Hepatocyte (in vitro differentiated cells): Measurements from ENCODE around the gene RBM6. TPM values are rescaled to one million over a fixed set of nuclear protein-coding genes. Genes with fewer than 3 reads are reported as not detected.

Experiments used
- DNase-seq: peaks from one replicate; pipeline ENCODE4 v3.0.0-alpha.2; 2016; ENCODE audit warnings: low spot score
- H2AFZ ChIP-seq: fragments of 200-600 bp; sonication (generic); 2 replicates; pipeline ENCODE4 v1.6.0; 2016; ENCODE audit warnings: antibody characterized with exemption, mild to moderate bottlenecking
- H3K27ac ChIP-seq: fragments of 200-600 bp; sonication (generic); 2 replicates; pipeline ENCODE4 v1.5.1; 2016; ENCODE audit warnings: mild to moderate bottlenecking
- H3K27me3 ChIP-seq: fragments of 200-600 bp; sonication (generic); 2 replicates; pipeline ENCODE4 v1.6.1; 2016
- H3K36me3 ChIP-seq: fragments of 200-600 bp; sonication (generic); replicated peaks from 2 replicates; pipeline ENCODE4 v1.5.1; 2016; ENCODE audit warnings: low read depth; ENCODE audit not compliant: insufficient read depth
- H3K4me1 ChIP-seq: fragments of 200-600 bp; sonication (generic); 2 replicates; pipeline ENCODE4 v1.5.1; 2016; ENCODE audit warnings: mild to moderate bottlenecking, moderate library complexity; ENCODE audit not compliant: insufficient read depth
- H3K4me2 ChIP-seq: fragments of 200-600 bp; sonication (generic); 2 replicates; pipeline ENCODE4 v1.6.0; 2016
- H3K4me3 ChIP-seq: fragments of 200-600 bp; sonication (generic); 2 replicates; pipeline ENCODE4 v1.5.1; 2016; ENCODE audit warnings: mild to moderate bottlenecking
- H3K79me2 ChIP-seq: fragments of 200-600 bp; sonication (generic); 2 replicates; pipeline ENCODE4 v1.6.0; 2017; ENCODE audit warnings: mild to moderate bottlenecking
- H3K9me2 ChIP-seq: fragments of 200-600 bp; sonication (generic); replicated peaks from 2 replicates; pipeline ENCODE4 v1.6.0; 2017; ENCODE audit warnings: mild to moderate bottlenecking; ENCODE audit not compliant: insufficient read depth
- H3K9me3 ChIP-seq: fragments of 200-600 bp; sonication (generic); 2 replicates; pipeline ENCODE4 v1.5.1; 2016; ENCODE audit warnings: low read depth, mild to moderate bottlenecking
- H4K20me1 ChIP-seq: fragments of 200-600 bp; sonication (generic); 2 replicates; pipeline ENCODE4 v1.6.0; 2016; ENCODE audit warnings: mild to moderate bottlenecking; ENCODE audit not compliant: insufficient read depth, poor library complexity, severe bottlenecking
- CTCF ChIP-seq: fragments of 200-600 bp; sonication (generic); IDR thresholded peaks from 2 replicates; pipeline ENCODE4 v1.5.1; 2016; ENCODE audit warnings: antibody characterized with exemption, mild to moderate bottlenecking; ENCODE audit not compliant: poor library complexity
- EZH2 ChIP-seq: fragments of 200-600 bp; sonication (generic); IDR thresholded peaks from 2 replicates; pipeline ENCODE4 v1.6.1; 2016; ENCODE audit warnings: antibody characterized with exemption, mild to moderate bottlenecking, borderline replicate concordance
- EZH2phosphoT487 ChIP-seq: fragments of 200-600 bp; sonication (generic); IDR thresholded peaks from one replicate; pipeline ENCODE4 v1.6.1; 2018; ENCODE audit warnings: antibody characterized with exemption, mild to moderate bottlenecking, low read depth, moderate library complexity; ENCODE audit not compliant: unreplicated experiment, severe bottlenecking
- WGBS: methylation state at CpG from one replicate; pipeline ENCODE4 v1.1.6; 2016; ENCODE audit warnings: low lambda C conversion rate; ENCODE audit errors: missing lambda C conversion rate; 5-methylcytosine and 5-hydroxymethylcytosine counted together
- polyA plus RNA-seq: library from polyadenylated mRNA; unstranded; fragments of >200 nt; fragmentation: Nextera tagmentation; extraction: Ambion mirVana; gene quantifications from 2 replicates; pipeline ENCODE4 v1.2.1, GENCODE V29; 2016
- total RNA-seq: library from RNA; depleted of rRNA; stranded (reverse); fragments of >200 nt; gene quantifications from 2 replicates; pipeline ENCODE4 v1.2.3, GENCODE V29; 2014

RBM6 gene
- total and polyA plus RNA-seq, 2 experiments from 2014 or later = 47.2 to 69.0 TPM

DNA sequence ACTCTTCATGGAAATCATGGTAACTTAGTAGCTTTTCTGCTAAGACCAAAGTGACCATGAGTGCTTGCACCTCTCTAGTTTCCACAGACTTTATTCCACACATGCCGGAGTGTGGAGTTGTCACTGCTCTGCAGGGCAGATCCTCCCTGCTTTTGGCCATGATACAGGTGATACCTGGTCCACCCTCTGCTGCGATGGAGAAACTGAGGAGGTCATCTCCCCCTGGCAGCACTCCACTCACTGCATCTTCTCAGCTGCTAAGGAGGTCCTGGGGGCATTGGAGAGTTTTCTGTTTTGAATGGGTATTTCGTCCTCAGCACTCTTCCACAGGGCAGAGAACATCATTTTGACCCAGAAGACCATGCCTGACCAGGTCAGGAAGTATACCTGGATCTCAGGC is 179.8 kb downstream of the RBM6 start:
- peaks cover 34% of the 10 kb centered on the region for H4K20me1 ChIP-seq
- H3K36me3 ChIP-seq = peaks cover 7% of the 10 kb centered on the region
- no peak overlapping the region for H3K4me3 ChIP-seq
- no peak overlapping the region for H2AFZ ChIP-seq
- TF ChIP-seq CTCF = no peak
- TF ChIP-seq EZH2phosphoT487 = no peak
- TF ChIP-seq EZH2 = no peak
- no peaks in the 10 kb centered on the region for H3K79me2 ChIP-seq
- H3K9me2 ChIP-seq = no peaks in the 10 kb centered on the region
- H3K27ac ChIP-seq = no peak overlapping the region
- 98% methylated on average over 3 of the region's 3 CpGs for WGBS
- H3K4me1 ChIP-seq = peaks cover 25% of the 10 kb centered on the region
- H3K27me3 ChIP-seq = no peaks in the 10 kb centered on the region
- H3K4me2 ChIP-seq = no peak overlapping the region
- no peak for DNase-seq
- H3K9me3 ChIP-seq = no peaks in the 10 kb centered on the region

- Histone ChIP-seq H4K20me1 (peaks cover 32% of the 10 kb centered on the region), H3K4me2 (no peak overlapping the region), H3K9me3 (no peaks in the 10 kb centered on the region), H3K9me2 (no peaks in the 10 kb centered on the region), H3K27me3 (no peaks in the 10 kb centered on the region), H3K4me1 (peaks cover 33% of the 10 kb centered on the region), H3K36me3 (peaks cover 7% of the 10 kb centered on the region), H3K27ac (no peak overlapping the region), H3K79me2 (no peaks in the 10 kb centered on the region), H3K4me3 (no peak overlapping the region), H2AFZ (no peak overlapping the region)
- DNase-seq = no peak
- WGBS = 91% methylated on average over 10 of the region's 10 CpGs
- no peak for TF ChIP-seq CTCF
- TF ChIP-seq EZH2 = no peak
- no peak for TF ChIP-seq EZH2phosphoT487
Observed at GRCh38 chr3:50120364-50121071, 180.6 kb downstream of the RBM6 start.

DNA sequence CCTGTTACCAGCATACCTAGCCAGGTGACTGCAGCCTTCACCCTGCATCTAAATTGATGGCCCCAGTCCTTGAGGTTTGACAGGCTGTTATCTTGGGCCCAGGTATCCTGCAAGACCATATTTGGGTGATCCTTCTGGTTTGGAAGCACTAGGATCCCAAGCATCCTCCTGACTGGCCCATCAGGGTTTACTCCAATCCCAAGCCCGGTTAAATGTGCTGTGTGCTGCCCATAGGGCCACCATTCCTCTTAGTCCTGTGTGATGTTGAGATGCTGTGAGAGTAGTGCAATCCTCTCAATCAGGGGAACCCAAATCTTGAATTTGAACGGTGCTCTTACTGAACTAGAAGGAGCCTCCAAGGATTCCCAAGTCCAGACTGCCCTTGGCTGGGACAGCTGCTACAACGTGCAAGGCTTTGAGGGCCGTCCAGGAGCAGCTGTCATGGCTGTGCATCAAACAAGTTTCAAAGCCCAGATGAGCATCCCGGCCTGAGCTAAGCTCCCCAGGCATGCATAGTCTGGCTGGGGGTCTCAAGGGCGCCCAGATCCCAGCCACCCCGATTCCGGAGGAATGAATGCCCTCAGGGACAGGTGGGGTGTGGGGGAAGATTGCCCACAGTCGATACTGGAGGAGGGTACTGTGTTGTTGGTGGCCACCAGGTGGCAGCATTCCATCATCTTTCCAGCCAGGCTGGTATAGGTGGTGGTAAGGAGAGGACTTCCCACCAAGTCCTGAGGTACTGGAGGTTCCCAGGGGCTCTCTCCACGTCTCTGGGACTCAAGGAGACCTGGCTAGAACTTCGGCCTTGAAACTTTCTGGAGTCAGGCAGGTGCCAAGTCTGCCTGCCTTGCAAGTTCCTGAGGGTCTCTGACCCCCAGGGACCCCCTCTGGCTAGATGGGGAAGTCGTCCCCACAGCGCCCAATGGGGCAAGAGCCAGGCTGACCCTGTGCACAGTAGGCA is 181.4 kb downstream of the RBM6 start:
- 37% methylated on average over 13 of the region's 13 CpGs for WGBS
- Histone ChIP-seq H3K79me2 (no peaks in the 10 kb centered on the region), H3K4me1 (peaks cover 41% of the 10 kb centered on the region), H4K20me1 (peaks cover 30% of the 10 kb centered on the region), H2AFZ (no peak overlapping the region), H3K27ac (no peak overlapping the region), H3K36me3 (peaks cover 7% of the 10 kb centered on the region), H3K27me3 (no peaks in the 10 kb centered on the region), H3K4me3 (no peak overlapping the region), H3K9me2 (no peaks in the 10 kb centered on the region), H3K9me3 (no peaks in the 10 kb centered on the region), H3K4me2 (no peak overlapping the region)
- DNase-seq = peak; percentile 90
- TF ChIP-seq CTCF = peak; percentile 84
- no peak for TF ChIP-seq EZH2phosphoT487
- no peak for TF ChIP-seq EZH2
